Skeletal muscle cell (primary cell): ENCODE data around the gene KCNIP4.

Experiments used
- DNase-seq: peaks from one replicate; pipeline ENCODE4 v3.0.0-alpha.2; 2010; ENCODE audit warnings: low read depth
- H3K4me3 ChIP-seq: 2 replicates; pipeline ENCODE4 v1.5.1; 2011; ENCODE audit warnings: low read depth, mild to moderate bottlenecking, control low read depth, low read length, moderate library complexity

The KCNIP4 gene

DNA sequence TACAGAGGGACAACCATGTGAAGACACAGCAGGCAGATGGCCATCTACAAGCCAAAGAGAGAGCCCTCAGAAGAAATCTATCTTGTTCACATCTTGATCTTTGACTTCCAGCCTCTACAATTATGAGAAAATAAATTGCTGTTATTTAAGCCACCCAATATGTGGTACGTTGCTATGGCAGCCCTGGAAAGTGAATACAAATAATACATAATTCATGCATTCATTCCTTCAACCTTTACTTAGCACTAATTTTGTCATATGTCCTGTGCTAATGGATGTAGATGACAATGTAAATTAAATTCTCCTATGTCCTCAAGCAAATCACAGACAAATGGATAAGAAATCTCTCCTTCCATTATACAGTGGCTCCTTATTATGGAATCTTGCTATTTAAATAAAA, 886.7 kb downstream of the KCNIP4 start:
- DNase-seq = no peak
- H3K4me3 ChIP-seq = no peak overlapping the region

DNA sequence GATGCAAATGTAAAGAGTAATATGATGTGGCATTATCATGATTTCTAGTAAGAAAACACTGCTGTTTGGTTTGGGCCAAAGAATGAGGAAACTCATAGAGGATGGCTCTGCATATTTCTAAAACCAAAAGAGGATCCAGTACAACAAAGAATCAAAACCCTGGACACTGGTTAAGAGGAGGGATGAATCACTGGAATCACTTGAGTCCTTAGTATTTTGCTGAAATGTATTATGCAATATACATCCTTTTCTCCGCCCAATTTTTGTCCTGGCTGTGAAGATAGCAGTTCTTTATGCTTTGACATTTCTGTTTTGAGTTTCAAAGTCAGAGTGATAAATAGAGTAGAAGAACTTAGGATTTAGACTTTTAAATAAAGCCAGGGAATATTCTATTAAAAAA, 902.4 kb downstream of the KCNIP4 start:
- DNase-seq = peak; percentile 6
- no peak overlapping the region for H3K4me3 ChIP-seq

DNA sequence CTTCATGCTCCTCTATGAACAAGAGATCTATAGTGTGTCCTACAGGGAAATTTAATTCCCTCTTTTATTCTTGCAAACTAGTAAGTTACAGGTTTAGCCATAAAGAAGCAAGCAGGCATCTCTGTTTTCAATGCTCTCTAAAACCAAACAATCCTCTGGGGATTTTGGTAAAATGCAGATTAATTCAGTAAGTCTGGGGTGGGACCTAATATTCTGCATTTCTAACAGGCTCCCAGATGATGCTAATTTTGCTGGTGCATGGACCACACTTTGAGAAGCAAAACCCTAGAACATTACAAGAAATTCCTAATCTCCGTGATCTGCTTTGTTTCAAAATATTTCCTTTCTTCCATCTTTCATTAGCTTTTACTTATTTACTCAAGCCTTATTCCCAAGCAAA, 903.5 kb downstream of the KCNIP4 start:
- no peak overlapping the region for H3K4me3 ChIP-seq
- DNase-seq = no peak

DNA sequence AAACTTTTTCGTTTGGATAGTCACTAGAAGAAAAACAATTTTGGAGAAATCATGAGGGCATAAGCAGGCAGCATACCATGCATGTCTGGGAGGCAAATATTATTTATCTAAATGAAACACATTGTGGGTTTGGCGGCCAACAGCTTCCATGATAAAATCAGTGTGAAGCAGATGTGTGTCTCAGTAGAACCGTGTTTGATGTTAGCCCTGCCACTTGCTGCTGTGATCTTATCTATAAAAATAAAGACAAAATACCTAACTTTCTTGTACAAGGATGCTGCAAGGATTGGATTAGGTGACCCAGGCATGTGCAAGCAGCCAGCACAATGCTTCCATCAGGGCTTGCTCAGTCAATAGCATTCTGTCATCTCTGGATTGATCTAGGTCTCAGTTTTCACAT, 906.9 kb downstream of the KCNIP4 start:
- H3K4me3 ChIP-seq = no peak overlapping the region
- no peak for DNase-seq

DNA sequence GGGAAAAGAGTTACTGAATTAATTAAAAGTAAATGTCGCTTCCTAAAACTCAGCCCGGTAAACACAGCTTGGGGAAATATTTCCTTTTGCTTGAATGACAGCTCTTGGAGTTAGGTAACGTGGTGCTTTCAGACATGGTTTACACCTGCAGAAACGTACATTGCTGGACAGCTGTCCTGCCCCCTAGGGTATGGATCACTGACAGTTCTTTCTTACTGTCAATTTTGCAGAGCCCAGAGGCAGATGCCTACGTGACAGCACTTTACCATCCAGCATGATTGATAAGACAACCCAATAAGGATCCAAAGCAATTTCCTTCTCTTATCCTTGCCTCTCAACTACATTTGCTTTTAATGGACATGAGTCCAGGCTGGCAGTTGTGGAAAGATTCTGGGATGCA, 913.8 kb downstream of the KCNIP4 start:
- H3K4me3 ChIP-seq = no peak overlapping the region
- DNase-seq = no peak

DNA sequence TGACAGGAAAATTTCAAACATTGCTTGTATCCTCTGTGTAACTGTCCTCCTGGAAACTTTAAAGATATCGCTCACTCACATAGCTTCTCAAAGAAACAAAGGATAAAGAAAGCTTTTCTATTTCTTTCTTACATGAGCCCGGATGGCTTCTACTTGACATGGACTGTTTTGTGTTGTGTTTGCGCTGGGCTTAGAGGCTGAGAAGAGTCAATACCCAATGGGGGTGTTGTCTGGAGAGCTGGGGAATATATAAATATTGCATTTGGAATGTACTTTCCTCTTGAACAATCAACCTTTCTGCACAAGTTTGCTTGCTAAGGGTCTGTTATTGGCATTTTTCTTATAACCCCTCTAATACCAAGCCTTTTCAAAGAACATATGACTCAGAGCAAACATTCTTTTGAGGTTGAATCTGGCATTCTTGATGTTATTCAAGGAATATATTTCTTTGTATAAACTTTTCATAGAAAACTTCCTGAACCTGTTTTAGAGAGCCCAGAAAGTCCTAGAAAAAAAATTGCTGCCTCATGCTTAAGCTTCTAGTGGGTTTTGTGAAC, 916.4 kb downstream of the KCNIP4 start:
- DNase-seq = no peak
- no peak overlapping the region for H3K4me3 ChIP-seq

DNA sequence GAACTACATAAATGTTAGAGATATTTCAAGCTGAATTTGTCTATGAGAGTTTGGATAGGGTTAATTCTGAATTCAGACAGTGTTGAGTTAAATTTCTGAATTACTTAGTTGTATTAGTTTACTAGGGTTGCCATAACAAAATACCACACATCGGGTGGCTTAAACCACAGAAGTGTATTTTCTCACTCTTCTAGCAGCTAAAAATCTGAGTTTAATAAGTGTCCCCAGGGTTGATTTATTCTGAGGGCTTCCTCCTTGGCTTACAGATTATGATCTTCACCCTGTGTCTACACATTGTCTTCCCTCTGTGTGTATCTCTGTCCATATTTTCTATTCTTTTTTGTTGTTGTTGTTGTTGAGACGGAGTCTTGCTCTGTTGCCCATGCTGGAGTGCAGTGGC, 929.8 kb downstream of the KCNIP4 start:
- no peak overlapping the region for H3K4me3 ChIP-seq
- DNase-seq = no peak

DNA sequence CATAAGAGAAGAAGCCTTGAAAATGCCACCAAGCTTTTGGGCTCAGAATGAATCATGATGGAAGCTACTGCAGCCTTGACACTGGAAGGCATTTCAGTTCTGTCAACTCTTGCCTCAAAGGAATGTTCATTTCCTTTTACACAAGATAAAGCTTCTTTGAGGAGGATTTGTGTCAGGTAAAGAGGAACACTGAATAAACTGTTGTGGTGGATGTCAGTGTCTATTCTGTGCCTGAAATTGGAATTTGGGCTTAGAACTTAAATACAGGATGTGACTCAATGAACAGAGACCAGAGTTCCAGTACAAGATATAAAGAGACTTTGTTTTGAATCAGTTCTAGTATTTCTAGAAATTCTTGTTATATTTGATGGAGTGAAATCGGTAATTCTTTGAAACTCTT, 935.1 kb downstream of the KCNIP4 start:
- DNase-seq = no peak
- no peak overlapping the region for H3K4me3 ChIP-seq

DNA sequence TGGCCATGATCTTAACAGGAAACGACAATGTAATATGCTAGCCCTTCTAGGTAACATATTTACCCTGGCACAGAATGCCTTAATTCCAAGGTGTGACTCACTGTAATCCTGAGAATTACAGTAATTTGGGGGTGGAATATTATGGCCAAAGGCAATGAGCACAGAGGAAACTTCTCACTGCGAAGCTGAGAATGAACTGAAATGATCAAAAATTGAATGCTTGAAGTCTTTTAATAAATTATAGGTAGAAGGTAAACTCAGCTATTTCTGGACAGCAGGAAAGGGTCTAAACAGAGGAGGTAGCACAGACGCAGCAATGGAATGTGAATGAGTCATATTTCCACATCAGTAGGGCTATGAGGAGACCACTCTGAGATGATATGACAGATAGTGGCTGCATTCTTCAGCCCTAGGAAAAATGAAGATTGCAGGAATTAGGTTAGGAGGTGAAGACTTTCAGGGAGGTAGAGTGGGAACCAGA, 935.7 kb downstream of the KCNIP4 start:
- H3K4me3 ChIP-seq = no peak overlapping the region
- no peak for DNase-seq

DNA sequence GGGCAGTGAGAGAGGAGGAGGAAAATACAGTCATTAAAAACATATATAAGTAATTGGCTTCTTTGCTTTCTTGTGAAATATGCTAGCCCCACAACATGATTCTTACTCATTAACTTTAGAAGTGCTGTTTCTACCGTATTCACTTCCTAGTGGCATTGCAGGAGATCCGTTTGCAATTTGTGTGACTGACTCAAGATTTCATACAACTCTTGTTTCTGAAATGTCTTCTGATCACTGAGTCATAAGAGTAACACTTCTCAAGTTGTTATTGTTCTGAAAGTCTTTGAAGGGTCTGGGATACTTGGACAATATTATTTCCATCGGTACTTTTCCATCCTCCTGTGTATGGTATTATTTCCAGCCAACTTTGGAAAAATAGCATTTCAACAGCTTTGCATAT, 937.5 kb downstream of the KCNIP4 start:
- no peak overlapping the region for H3K4me3 ChIP-seq
- DNase-seq = no peak

DNA sequence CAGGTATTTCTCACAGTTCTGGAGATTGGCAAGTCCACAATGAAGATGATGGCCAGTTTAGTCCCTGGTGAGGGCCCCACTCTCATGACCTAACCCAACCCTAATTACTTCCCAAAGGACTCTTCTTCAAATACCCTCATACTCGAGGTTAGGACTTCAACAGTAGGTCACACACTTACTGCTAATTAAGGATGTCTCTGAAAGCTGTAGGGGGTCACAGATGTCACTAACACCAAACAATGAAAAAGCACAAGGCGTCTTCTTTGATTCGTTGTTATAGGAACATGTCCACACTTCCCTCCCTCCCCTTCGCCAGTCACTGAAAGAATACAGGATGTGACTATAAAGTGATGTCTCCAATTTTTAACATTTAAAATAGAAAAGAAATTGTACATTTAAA, 938.6 kb downstream of the KCNIP4 start:
- H3K4me3 ChIP-seq = no peak overlapping the region
- no peak for DNase-seq

DNA sequence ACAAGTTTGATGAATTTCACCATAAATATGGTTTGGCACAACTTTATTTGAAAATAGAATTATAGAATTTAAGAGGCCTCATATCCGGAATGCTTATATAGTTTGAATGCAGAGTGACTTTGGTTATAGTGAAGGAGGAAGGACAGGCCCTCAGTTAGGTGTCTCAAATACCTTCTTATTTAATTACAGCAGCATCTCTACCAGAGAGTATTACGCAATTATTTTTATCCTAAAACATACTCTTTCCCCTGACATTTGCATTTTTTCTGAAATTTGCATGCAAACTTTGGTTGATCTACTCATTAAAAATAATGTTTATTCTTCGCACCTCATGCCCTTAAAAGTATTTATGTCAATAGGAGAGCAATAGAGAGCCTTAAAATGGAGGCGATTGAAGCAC, 942.9 kb downstream of the KCNIP4 start:
- H3K4me3 ChIP-seq = no peak overlapping the region
- no peak for DNase-seq

DNA sequence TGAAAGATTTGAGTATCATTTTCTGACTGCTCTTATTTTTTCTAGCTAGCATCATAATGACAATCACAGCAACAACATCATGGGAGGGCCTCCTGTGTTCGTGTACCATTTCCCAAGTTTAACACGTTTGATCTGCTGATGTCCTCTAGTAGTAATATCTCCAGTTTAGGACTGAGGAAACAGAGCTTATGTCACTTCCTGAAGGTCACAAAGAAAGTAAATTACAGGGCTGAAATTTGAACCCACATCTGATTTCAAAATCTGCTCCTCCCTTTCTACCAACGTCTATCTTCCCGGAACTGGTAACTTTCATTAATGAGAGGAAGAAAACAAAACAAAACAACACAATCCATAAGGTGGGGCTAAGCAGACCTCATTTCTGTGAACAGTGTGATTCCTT, 945.6 kb downstream of the KCNIP4 start:
- no peak for DNase-seq
- H3K4me3 ChIP-seq = no peak overlapping the region

DNA sequence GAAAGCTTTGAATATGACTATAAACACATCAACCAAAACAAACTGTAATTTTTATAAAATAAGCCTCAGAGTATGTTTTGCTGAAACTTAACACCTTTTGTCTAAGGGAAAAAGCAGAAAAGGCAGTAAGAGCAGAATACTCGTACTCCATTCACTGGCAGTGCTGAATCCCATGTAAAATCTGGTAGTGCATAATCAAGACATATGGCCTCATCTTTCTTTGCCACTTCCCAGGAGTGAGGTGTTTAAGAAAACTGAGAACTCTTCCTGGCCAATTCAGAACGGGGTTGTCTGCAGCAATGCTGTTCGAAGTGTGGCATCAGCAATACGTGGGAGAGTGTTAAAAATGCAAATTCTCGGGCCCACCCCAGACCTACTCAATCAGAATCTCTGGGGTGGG, 946.3 kb downstream of the KCNIP4 start:
- no peak overlapping the region for H3K4me3 ChIP-seq
- no peak for DNase-seq

DNA sequence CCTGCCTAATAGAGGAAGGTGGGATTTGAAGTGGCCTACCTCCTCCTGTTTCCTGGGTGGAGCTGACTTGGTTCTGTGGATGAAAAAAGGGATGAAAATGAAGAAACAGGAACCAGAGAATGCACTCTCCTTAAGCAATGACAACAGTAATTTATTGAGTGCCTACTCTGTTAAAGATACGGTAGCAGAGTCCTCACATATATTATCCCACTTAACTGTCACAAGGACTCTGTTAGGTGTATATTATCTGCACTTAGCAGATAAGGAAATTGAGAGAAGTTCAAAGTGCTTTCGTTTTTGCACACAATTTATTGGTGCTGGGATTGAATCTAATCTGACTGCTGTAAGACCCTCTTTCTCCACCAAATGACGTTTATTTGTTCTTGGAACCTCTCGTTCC, 947.1 kb downstream of the KCNIP4 start:
- no peak for DNase-seq
- no peak overlapping the region for H3K4me3 ChIP-seq

DNA sequence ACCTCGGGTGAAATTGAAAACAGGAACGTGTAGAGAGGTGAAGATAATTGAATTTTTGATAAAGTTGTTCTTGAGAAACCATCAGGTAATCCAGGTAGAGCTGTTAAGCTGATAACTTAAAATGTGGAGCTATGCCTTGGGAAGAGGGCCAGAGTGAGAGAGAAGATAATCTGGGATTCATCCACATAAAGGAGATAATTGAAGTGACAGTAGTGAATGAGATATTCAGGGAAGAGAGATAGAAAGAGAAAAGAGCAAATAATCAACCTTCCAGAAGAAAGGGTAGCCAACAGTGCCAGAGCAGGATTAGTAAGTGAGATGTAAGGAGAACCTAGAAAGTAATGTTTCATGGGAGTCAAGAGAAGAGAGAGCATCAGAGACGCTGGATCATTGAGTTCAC, 950.7 kb downstream of the KCNIP4 start:
- H3K4me3 ChIP-seq = no peak overlapping the region
- DNase-seq = no peak

DNA sequence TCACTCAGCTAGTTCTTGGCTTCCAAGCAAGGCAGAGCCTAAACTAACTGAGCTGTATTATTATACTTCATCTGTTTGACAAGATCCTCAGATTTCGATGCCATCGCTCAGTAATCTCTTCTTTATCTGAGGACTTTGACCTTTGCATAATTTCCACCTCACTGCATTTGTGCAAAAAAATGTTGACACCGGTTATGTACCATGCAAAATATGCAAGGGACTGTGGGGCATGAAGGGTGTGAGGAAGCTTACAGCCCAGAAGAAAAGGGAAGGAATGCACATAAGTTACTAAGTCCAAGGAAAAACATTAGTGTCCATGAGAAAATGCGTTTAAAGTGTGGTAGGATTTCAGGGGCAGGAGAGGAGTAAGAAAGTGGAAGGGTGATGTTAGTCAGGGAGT, 953.0 kb downstream of the KCNIP4 start:
- no peak for DNase-seq
- no peak overlapping the region for H3K4me3 ChIP-seq

DNA sequence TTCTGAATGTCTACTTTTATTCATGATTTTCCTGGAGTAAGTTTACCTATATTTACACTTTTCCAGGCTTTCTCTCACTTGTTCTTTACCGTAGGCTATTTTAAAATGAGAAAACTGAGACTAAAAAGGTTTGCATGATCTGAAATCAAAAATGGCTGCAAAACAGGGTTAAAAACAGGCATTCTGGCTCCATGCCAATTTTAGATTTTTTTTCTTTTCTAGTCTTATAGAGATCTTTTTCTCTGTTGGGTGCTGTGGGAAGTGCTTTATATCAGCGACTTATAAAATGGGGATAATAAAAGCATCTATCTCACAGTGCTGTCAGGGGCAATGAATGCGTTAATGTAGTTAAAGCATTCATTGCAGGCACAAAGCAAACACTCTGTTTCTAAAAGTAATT, 953.6 kb downstream of the KCNIP4 start:
- H3K4me3 ChIP-seq = no peak overlapping the region

DNA sequence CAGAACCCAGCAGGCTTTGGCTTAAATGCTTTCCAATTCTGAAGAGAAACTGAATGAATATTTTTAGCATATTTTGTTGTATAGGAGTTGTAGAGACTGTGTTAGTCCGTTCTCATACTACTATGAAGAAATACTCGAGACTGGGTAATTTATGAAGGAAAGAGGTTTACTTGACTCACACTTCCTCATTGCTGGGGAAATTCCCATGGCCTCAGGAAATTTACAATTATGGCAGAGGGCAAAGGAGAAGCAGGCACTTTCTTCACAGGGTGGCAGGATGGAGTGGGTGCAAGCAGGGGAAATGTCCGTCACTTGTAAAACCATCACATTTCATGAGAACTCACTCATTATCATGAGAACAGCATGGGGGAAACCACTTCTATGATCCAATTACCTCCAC, 956.6 kb downstream of the KCNIP4 start:
- H3K4me3 ChIP-seq = no peak overlapping the region
- no peak for DNase-seq

More for the DNA sequence above, 953.6 kb downstream of the KCNIP4 start:
- DNase-seq = no peak

DNA sequence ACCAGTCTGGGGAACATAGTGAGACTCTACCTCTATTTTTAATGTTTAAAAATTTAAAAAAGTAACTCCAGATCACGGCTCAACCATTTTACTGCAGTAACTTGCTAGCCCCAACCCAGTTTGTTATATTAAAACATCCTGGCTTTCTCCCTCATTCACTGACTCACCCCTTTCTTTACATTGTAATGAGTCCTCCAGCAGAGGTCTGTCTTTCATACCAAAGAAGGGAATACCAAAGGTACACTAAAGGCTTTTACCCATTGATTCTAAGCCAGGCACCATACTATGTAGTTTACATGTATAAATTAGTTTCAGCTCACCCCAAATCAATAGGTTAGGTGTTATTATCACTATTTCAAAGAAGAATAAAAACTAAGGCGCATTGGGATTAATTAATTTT, 961.4 kb downstream of the KCNIP4 start:
- DNase-seq = no peak
- no peak overlapping the region for H3K4me3 ChIP-seq

DNA sequence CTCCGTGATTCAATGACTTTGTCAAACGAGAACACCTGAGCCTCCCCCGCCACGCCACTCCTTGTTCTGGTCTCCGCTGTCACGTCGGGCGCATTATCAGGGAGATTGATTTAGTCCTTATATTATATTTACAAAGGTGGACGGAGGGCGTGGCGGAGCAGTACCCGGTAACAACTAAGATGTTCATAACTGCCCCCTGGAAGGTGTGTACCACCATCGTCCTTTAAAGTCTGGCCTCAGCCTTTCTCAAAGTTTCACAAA, 964.1 kb downstream of the KCNIP4 start:
- DNase-seq = no peak
- no peak overlapping the region for H3K4me3 ChIP-seq

DNA sequence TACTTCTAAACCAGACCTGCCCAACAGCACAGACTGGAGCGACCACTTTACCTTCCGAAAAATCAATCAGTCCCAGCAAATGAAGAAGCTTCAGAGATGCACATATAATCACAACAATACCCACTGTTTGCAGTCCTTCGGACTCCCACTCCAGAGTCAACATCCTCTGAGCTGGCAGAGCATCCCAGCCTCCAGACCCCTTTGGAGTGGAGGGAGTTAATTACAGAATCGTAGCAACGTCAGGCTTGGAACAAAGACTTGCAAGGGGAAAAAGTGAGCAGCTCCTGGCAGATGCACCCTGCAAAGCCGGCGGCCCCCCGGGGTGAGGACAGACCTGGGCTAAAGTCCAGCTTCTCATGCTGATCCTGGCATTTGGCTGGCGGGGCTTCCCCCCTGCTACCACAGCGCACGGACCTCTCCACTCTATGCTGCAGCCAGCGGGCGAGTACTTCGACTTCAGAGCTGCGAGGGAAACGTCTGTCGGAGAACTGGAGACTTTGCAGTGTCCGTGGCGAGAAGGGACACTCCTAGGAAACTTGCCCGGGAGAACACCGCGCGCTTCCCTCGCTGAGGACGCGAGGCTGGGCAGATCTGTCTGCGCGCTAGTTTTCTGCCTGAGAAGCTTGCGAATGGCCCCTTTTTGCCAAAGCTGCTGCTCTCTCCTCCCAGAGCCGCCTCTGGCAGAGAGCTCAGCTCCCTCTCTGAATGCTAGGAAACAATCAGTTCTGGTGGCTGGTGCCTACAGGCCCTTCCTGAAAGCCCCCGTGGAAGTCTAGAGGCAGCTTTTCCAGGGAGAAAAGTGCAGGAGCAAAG, 964.6 kb downstream of the KCNIP4 start:
- no peak overlapping the region for H3K4me3 ChIP-seq
- no peak for DNase-seq
